ENCODE measurements around the gene FAM222A. TPM values are rescaled to one million over a fixed set of nuclear protein-coding genes. Genes with fewer than 3 reads are reported as not detected.

The FAM222A gene
- total RNA-seq, 1 experiment from 2014 or later = 2.8 TPM

- H3K9me3 ChIP-seq (ENCODE audit: control insufficient read depth, low read depth, low read length) = no peaks in the 10 kb centered on the region
- H2AK5ac ChIP-seq (ENCODE audit: insufficient read length, low read length) = no peak overlapping the region
- H3K9me3 Mint-ChIP-seq = no peaks in the 10 kb centered on the region; a peak in 1 of 5 replicates
- H3K27me3 Mint-ChIP-seq (ENCODE audit: low read depth) = no peaks in the 10 kb centered on the region
- H2BK15ac ChIP-seq (ENCODE audit: low read depth, low read length) = no peak overlapping the region
- no peak overlapping the region for H3K18ac ChIP-seq (ENCODE audit: insufficient read length, low read depth, low read length)
- H2BK120ac ChIP-seq (ENCODE audit: low read depth, low read length, poor library complexity, severe bottlenecking) = no peak overlapping the region
- no peak overlapping the region for H2BK5ac ChIP-seq (ENCODE audit: insufficient read length, low read length)
- WGBS (ENCODE audit: extremely low coverage, insufficient read length, low lambda C conversion rate) = no CpG with 5 or more reads among the region's 17 CpGs
- no peak overlapping the region for H4K91ac ChIP-seq (ENCODE audit: insufficient read length, low read depth, low read length)
- H3T11ph ChIP-seq (ENCODE audit: low read length) = no peak overlapping the region
- H3K36me3 Mint-ChIP-seq (ENCODE audit: insufficient read depth in 1 of 3, low read depth in 3 of 3) = no peaks in the 10 kb centered on the region
- H2AFZ ChIP-seq (ENCODE audit: low read length) = no peak overlapping the region
- H3K4me3 Mint-ChIP-seq = no peak overlapping the region
- TF ChIP-seq CTCF (conservative IDR thresholded peaks at IDR 0.05) = no peak
- no peak overlapping the region for H3K14ac ChIP-seq (ENCODE audit: insufficient read depth, low read length)
- no peak overlapping the region for H2BK20ac ChIP-seq (ENCODE audit: low read depth, low read length, poor library complexity, severe bottlenecking)
- H2BK12ac ChIP-seq (ENCODE audit: insufficient read length, low read depth, low read length) = no peak overlapping the region
- no peaks in the 10 kb centered on the region for H3K23me2 ChIP-seq (ENCODE audit: insufficient read length, low read depth, low read length, poor library complexity, severe bottlenecking)
- DNase-seq = peak; percentile 23
- no peak overlapping the region for H3K4me2 ChIP-seq (ENCODE audit: insufficient read depth, insufficient read length, low read length)
- no peaks in the 10 kb centered on the region for H3K4me1 ChIP-seq (ENCODE audit: insufficient read depth, low read length)
- no peaks in the 10 kb centered on the region for H3K27me3 ChIP-seq (ENCODE audit: insufficient read depth, low read length)
- no peak overlapping the region for H3K56ac ChIP-seq (ENCODE audit: insufficient read length, low read depth, low read length)
- H3K4me1 Mint-ChIP-seq = peaks cover 17 to 20% of the 10 kb centered on the region in 2 experiments
- no peaks in the 10 kb centered on the region for H4K20me1 ChIP-seq (ENCODE audit: control insufficient read depth, insufficient read depth, insufficient read length)
- H4K5ac ChIP-seq (ENCODE audit: insufficient read length, low read depth, low read length) = no peak overlapping the region
- no peak overlapping the region for H3K27ac ChIP-seq (ENCODE audit: insufficient read length, low read depth, low read length)
- H3K79me2 ChIP-seq (ENCODE audit: insufficient read depth, low read length) = no peaks in the 10 kb centered on the region
- no peaks in the 10 kb centered on the region for H3K79me1 ChIP-seq (ENCODE audit: insufficient read depth, low read depth, low read length, poor library complexity, severe bottlenecking)
- no peak overlapping the region for H3K23ac ChIP-seq (ENCODE audit: insufficient read length, low read depth, low read length)
- peak overlapping the region in 1 of 3 experiments; percentile 72; a peak in 1 of 7 replicates for H3K27ac Mint-ChIP-seq
- no peak overlapping the region for H3K4ac ChIP-seq (ENCODE audit: low read depth, low read length)
- H4K8ac ChIP-seq (replicated peaks; ENCODE audit: insufficient read length, low read depth, low read length) = no peak overlapping the region
- H3K9ac ChIP-seq (ENCODE audit: extremely low read depth, insufficient read length, low read length) = no peak overlapping the region
Observed at GRCh38 chr12:109770861-109771670, 57.4 kb downstream of the FAM222A start.

Data from H9 (cell line).